ENCODE data around the gene HSF2BP.

The HSF2BP gene

DNA sequence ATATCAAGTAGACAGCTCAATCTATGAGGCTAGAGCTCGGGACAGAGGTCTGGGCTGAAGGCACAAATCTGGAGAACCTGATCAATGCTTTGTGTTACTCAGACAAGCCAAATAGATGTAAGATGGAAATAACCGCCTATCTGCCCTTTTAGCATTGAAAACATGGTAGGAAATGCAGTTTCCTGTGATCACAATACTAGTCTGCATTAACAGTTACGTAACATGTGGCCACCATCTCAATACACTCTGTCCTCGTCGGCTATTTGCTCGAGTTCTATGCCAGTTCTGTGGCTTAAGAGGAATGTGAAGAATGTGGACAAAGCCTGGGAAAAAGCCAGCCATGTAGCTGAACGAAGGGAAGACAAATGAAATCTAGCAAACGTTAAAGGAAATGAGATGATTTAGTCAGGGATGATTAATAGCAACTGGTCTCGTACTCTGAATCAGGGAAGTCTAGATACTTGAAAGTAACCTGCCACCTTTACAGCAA lies 73.3 kb downstream of the HSF2BP start:
- DNase-seq: peak in 2 of 3 donors; percentile 18 to 46
- peaks cover 2 to 8% (median 5%) of the 10 kb centered on the region in 4 experiments for H3K4me1 ChIP-seq (ENCODE audit: control extremely low read depth in 1 of 4, control insufficient read depth in 4 of 4, insufficient read depth in 4 of 4, low read length in 3 of 4)
- no peaks in the 10 kb centered on the region for H3K9me3 ChIP-seq (ENCODE audit: control extremely low read depth in 1 of 5, control insufficient read depth in 4 of 5, insufficient read depth in 2 of 5, low read depth in 1 of 5, low read length in 4 of 5)
- H3K27ac ChIP-seq (ENCODE audit: insufficient read depth in 1 of 2, low read depth in 1 of 2, low read length in 2 of 2, poor library complexity in 1 of 2, severe bottlenecking in 2 of 2): no peak overlapping the region
- WGBS (ENCODE audit: insufficient coverage): 34% methylated on average over 7 of the region's 9 CpGs
- no peak overlapping the region for H3K4me3 ChIP-seq (ENCODE audit: control insufficient read depth in 1 of 7, extremely low read depth in 1 of 7, insufficient read depth in 4 of 7, low read depth in 2 of 7, low read length in 6 of 7)
- CTCF ChIA-PET: interaction anchor here (1.6 kb wide), 1 partner anchor 11 kb away, joined by 4 read pairs; no protein-coding TSS in a partner anchor
- POLR2A ChIA-PET: no interaction called here
- H3K27me3 ChIP-seq (replicated peaks in 2 of 5; ENCODE audit: control insufficient read depth in 4 of 5, insufficient read depth in 5 of 5, low read length in 4 of 5): peaks cover 0 to 2% (median 0%) of the 10 kb centered on the region in 5 experiments
- H3K36me3 ChIP-seq (ENCODE audit: control insufficient read depth in 4 of 4, insufficient read depth in 4 of 4, low read length in 3 of 4): no peaks in the 10 kb centered on the region

DNA sequence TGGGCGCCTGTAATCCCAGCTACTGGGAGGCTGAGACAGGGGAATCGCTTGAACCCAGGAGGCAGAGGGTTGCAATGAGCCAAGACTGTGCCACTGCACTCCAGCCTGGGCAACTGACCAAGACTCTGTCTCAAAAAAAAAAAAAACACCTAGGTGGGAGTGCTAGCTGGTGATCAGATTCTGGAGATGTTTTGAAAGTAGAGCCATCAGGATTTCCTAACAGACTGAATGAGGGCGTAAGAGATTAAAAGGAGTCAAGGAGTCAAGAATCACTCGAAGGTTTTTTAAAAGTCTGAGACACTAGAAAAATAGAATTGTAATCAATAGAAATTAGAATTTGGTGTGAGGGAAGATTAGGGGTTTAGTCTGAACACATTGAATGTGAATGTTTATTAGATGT lies 73.8 kb downstream of the HSF2BP start:
- CTCF ChIA-PET: interaction anchor here (1.6 kb wide), 1 partner anchor 10 kb away, joined by 4 read pairs; no protein-coding TSS in a partner anchor
- peaks cover 0 to 2% (median 0%) of the 10 kb centered on the region in 5 experiments for H3K27me3 ChIP-seq (replicated peaks in 2 of 5; ENCODE audit: control insufficient read depth in 4 of 5, insufficient read depth in 5 of 5, low read length in 4 of 5)
- no peak for DNase-seq
- peaks cover 2 to 8% (median 5%) of the 10 kb centered on the region in 4 experiments for H3K4me1 ChIP-seq (ENCODE audit: control extremely low read depth in 1 of 4, control insufficient read depth in 4 of 4, insufficient read depth in 4 of 4, low read length in 3 of 4)
- H3K9me3 ChIP-seq (ENCODE audit: control extremely low read depth in 1 of 5, control insufficient read depth in 4 of 5, insufficient read depth in 2 of 5, low read depth in 1 of 5, low read length in 4 of 5): no peaks in the 10 kb centered on the region
- H3K36me3 ChIP-seq (ENCODE audit: control insufficient read depth in 4 of 4, insufficient read depth in 4 of 4, low read length in 3 of 4): no peaks in the 10 kb centered on the region
- POLR2A ChIA-PET: no interaction called here
- H3K4me3 ChIP-seq (ENCODE audit: control insufficient read depth in 1 of 7, extremely low read depth in 1 of 7, insufficient read depth in 4 of 7, low read depth in 2 of 7, low read length in 6 of 7): no peak overlapping the region
- WGBS (ENCODE audit: insufficient coverage): 100% methylated on average over 4 of the region's 4 CpGs
- no peak overlapping the region for H3K27ac ChIP-seq (ENCODE audit: insufficient read depth in 1 of 2, low read depth in 1 of 2, low read length in 2 of 2, poor library complexity in 1 of 2, severe bottlenecking in 2 of 2)

DNA sequence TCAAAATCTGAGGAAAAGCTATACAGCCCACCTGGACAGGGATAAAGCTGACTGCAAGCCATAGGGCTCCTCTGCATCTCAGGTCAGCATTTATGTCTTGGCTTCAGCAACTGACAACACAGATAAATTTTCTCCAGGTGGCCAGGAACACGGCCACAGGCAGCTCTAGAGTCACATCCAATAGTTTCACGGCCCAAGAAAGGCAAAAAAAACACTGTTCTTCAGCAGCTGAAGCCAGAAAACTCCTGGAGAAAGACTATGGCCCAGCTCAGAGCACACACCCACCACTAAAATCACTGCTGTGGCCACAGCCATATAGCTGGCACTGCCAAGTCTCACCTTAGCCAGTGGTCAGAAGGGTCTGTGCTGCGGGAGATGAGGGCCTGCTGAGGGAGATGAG lies 77.8 kb downstream of the HSF2BP start:
- POLR2A ChIA-PET: interaction anchor here (0.7 kb wide), 1 partner anchor 35 kb away, joined by 5 read pairs; no protein-coding TSS in a partner anchor
- Histone ChIP-seq H3K9me3 (ENCODE audit: control extremely low read depth in 1 of 5, control insufficient read depth in 4 of 5, insufficient read depth in 2 of 5, low read depth in 1 of 5, low read length in 4 of 5) (no peaks in the 10 kb centered on the region), H3K4me3 (ENCODE audit: control insufficient read depth in 1 of 7, extremely low read depth in 1 of 7, insufficient read depth in 4 of 7, low read depth in 2 of 7, low read length in 6 of 7) (no peak overlapping the region), H3K27me3 (replicated peaks in 2 of 5; ENCODE audit: control insufficient read depth in 4 of 5, insufficient read depth in 5 of 5, low read length in 4 of 5) (no peaks in the 10 kb centered on the region), H3K27ac (ENCODE audit: insufficient read depth in 1 of 2, low read depth in 1 of 2, low read length in 2 of 2, poor library complexity in 1 of 2, severe bottlenecking in 2 of 2) (no peak overlapping the region), H3K4me1 (ENCODE audit: control extremely low read depth in 1 of 4, control insufficient read depth in 4 of 4, insufficient read depth in 4 of 4, low read length in 3 of 4) (peaks cover 2 to 8% (median 5%) of the 10 kb centered on the region in 4 experiments), H3K36me3 (ENCODE audit: control insufficient read depth in 4 of 4, insufficient read depth in 4 of 4, low read length in 3 of 4) (no peaks in the 10 kb centered on the region)
- CTCF ChIA-PET: no interaction called here
- no peak for DNase-seq
- 100% methylated on average over 2 of the region's 3 CpGs for WGBS (ENCODE audit: insufficient coverage)

DNA sequence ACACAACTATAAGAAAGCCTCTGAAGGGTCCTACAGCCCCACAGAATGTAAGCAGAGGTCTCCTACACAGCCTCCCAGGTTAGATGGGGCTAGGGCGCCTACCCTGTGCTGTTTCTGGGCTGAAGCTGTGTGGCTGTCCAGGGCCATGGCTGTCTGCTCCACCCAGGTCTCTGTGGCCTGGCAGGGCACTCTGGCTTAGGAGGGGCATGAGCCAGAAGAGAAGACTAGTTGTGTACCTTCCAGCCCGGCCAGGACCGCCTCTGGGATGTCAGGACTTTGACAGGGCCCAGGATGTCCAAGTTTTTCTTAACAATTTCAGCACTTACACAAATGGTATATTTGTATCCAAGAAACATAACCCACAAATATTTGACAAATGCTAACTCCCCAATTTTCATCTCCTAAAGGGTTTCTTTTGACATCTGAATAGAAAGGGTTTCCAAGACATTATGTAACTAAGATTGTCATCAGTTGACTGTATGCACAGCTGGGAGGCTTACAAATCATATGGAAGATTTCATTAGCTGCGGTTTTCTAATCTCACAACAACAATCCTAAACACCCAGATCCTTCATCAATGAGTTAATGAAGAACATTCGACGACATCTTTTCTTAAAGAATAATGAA lies 80.5 kb downstream of the HSF2BP start:
- ChIA-PET CTCF (no interaction called here), POLR2A (no interaction called here)
- no peaks in the 10 kb centered on the region for H3K27me3 ChIP-seq (replicated peaks in 2 of 5; ENCODE audit: control insufficient read depth in 4 of 5, insufficient read depth in 5 of 5, low read length in 4 of 5)
- H3K9me3 ChIP-seq (ENCODE audit: control extremely low read depth in 1 of 5, control insufficient read depth in 4 of 5, insufficient read depth in 2 of 5, low read depth in 1 of 5, low read length in 4 of 5): no peaks in the 10 kb centered on the region
- DNase-seq: no peak
- WGBS (ENCODE audit: insufficient coverage): 85% methylated on average over 4 of the region's 6 CpGs
- H3K36me3 ChIP-seq (ENCODE audit: control insufficient read depth in 4 of 4, insufficient read depth in 4 of 4, low read length in 3 of 4): no peaks in the 10 kb centered on the region
- H3K4me1 ChIP-seq (ENCODE audit: control extremely low read depth in 1 of 4, control insufficient read depth in 4 of 4, insufficient read depth in 4 of 4, low read length in 3 of 4): peaks cover 0 to 13% (median 11%) of the 10 kb centered on the region in 4 experiments
- H3K27ac ChIP-seq (ENCODE audit: insufficient read depth in 1 of 2, low read depth in 1 of 2, low read length in 2 of 2, poor library complexity in 1 of 2, severe bottlenecking in 2 of 2): no peak overlapping the region
- H3K4me3 ChIP-seq (ENCODE audit: control insufficient read depth in 1 of 7, extremely low read depth in 1 of 7, insufficient read depth in 4 of 7, low read depth in 2 of 7, low read length in 6 of 7): no peak overlapping the region

DNA sequence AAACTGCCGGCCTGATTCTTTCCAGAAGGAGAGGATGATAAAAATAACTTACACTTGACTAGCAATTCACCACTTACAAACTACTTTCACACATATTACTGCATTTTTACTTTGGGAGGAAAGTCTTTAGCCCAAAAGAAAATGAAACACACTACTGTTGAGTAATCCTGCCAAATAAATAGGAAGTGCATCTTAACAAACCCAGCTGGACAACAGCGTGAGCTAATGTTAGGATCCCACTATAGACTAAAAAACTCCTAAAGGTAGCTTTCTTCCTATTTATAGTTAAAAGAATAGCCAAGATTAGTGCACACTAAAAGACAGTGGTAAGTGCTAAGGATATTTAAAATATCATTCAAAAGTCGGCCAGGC lies 83.8 kb downstream of the HSF2BP start:
- no peak overlapping the region for H3K27ac ChIP-seq (ENCODE audit: insufficient read depth in 1 of 2, low read depth in 1 of 2, low read length in 2 of 2, poor library complexity in 1 of 2, severe bottlenecking in 2 of 2)
- WGBS (ENCODE audit: insufficient coverage): no CpG with 5 or more reads among the region's 3 CpGs
- ChIA-PET CTCF (interaction anchor here (1.2 to 1.6 kb wide), 2 partner anchors 10 to 35 kb away, joined by 4 to 5 read pairs; no protein-coding TSS in a partner anchor), POLR2A (no interaction called here)
- no peaks in the 10 kb centered on the region for H3K9me3 ChIP-seq (ENCODE audit: control extremely low read depth in 1 of 5, control insufficient read depth in 4 of 5, insufficient read depth in 2 of 5, low read depth in 1 of 5, low read length in 4 of 5)
- no peak overlapping the region for H3K4me3 ChIP-seq (ENCODE audit: control insufficient read depth in 1 of 7, extremely low read depth in 1 of 7, insufficient read depth in 4 of 7, low read depth in 2 of 7, low read length in 6 of 7)
- H3K36me3 ChIP-seq (ENCODE audit: control insufficient read depth in 4 of 4, insufficient read depth in 4 of 4, low read length in 3 of 4): no peaks in the 10 kb centered on the region
- H3K4me1 ChIP-seq (ENCODE audit: control extremely low read depth in 1 of 4, control insufficient read depth in 4 of 4, insufficient read depth in 4 of 4, low read length in 3 of 4): peaks cover 0 to 13% (median 11%) of the 10 kb centered on the region in 4 experiments
- DNase-seq: no peak
- H3K27me3 ChIP-seq (replicated peaks in 2 of 5; ENCODE audit: control insufficient read depth in 4 of 5, insufficient read depth in 5 of 5, low read length in 4 of 5): no peaks in the 10 kb centered on the region

DNA sequence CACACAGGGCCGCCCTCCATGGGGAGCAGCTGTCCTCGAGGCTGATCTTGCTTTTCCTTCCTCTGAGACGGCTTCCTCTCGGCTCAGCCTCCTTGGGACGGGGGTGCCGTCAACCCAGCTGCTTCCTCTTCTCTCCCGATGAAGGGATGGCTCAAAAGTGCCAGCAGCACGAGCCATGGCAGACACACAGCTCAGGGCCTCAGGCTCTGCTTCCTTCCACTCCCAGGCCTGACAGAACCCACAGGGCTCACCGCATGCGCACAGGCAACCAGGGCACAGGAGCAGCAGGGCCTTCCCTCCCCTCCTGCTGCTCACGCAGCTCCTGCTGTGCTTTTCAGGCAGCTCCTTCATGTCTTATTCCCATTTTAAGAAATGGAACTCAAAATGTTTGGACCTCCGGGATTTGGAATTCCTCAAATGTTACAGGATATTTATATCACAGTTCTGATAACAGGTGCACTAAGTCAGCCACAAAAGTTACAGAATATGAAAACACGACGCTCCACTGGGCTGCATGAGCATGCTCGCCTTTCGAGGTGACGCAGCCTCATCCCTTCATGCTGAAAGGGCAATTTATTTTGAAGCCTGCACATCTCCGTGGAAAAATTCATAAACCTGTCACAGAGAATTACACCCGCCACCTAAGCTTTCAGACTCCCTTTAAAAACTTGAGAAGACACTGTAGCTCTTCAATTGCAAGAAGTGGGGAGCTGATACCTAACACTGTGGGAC lies 84.4 kb downstream of the HSF2BP start:
- DNase-seq: peak; percentile 42 to 76 (median 70)
- peak overlapping the region in 1 of 2 experiments; percentile 31 for H3K27ac ChIP-seq (ENCODE audit: insufficient read depth in 1 of 2, low read depth in 1 of 2, low read length in 2 of 2, poor library complexity in 1 of 2, severe bottlenecking in 2 of 2)
- H3K27me3 ChIP-seq (replicated peaks in 2 of 5; ENCODE audit: control insufficient read depth in 4 of 5, insufficient read depth in 5 of 5, low read length in 4 of 5): no peaks in the 10 kb centered on the region
- H3K36me3 ChIP-seq (ENCODE audit: control insufficient read depth in 4 of 4, insufficient read depth in 4 of 4, low read length in 3 of 4): no peaks in the 10 kb centered on the region
- no peak overlapping the region for H3K4me3 ChIP-seq (ENCODE audit: control insufficient read depth in 1 of 7, extremely low read depth in 1 of 7, insufficient read depth in 4 of 7, low read depth in 2 of 7, low read length in 6 of 7)
- CTCF ChIA-PET: interaction anchor here (1.2 to 1.6 kb wide), 2 partner anchors 10 to 36 kb away, joined by 4 to 5 read pairs; no protein-coding TSS in a partner anchor
- H3K9me3 ChIP-seq (ENCODE audit: control extremely low read depth in 1 of 5, control insufficient read depth in 4 of 5, insufficient read depth in 2 of 5, low read depth in 1 of 5, low read length in 4 of 5): no peaks in the 10 kb centered on the region
- peaks cover 0 to 13% (median 11%) of the 10 kb centered on the region in 4 experiments for H3K4me1 ChIP-seq (ENCODE audit: control extremely low read depth in 1 of 4, control insufficient read depth in 4 of 4, insufficient read depth in 4 of 4, low read length in 3 of 4)
- POLR2A ChIA-PET: no interaction called here
- 39% methylated on average over 15 of the region's 19 CpGs for WGBS (ENCODE audit: insufficient coverage)

DNA sequence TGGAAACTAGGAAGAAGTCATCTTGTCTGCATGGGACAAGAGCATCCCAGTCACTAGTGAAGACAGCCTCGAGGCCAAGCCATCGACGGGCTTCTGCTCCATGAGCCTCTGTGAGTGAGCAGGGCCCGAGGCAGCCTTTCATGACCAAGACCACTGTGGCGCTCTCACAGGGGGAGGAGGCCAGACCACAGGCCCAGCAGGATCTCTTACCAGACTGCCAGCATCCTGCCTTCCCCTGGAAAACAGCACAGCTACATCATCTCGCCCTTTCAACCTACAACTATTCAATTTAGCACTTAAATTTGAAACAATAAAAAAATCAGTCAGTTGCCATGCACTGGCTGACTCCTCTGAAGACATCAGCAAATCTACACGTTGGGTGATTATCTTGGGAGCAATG lies 85.4 kb downstream of the HSF2BP start:
- Histone ChIP-seq H3K4me3 (ENCODE audit: control insufficient read depth in 1 of 7, extremely low read depth in 1 of 7, insufficient read depth in 4 of 7, low read depth in 2 of 7, low read length in 6 of 7) (no peak overlapping the region), H3K27me3 (replicated peaks in 2 of 5; ENCODE audit: control insufficient read depth in 4 of 5, insufficient read depth in 5 of 5, low read length in 4 of 5) (no peaks in the 10 kb centered on the region), H3K36me3 (ENCODE audit: control insufficient read depth in 4 of 4, insufficient read depth in 4 of 4, low read length in 3 of 4) (no peaks in the 10 kb centered on the region), H3K27ac (ENCODE audit: insufficient read depth in 1 of 2, low read depth in 1 of 2, low read length in 2 of 2, poor library complexity in 1 of 2, severe bottlenecking in 2 of 2) (no peak overlapping the region), H3K4me1 (ENCODE audit: control extremely low read depth in 1 of 4, control insufficient read depth in 4 of 4, insufficient read depth in 4 of 4, low read length in 3 of 4) (peaks cover 0 to 13% (median 11%) of the 10 kb centered on the region in 4 experiments), H3K9me3 (ENCODE audit: control extremely low read depth in 1 of 5, control insufficient read depth in 4 of 5, insufficient read depth in 2 of 5, low read depth in 1 of 5, low read length in 4 of 5) (no peaks in the 10 kb centered on the region)
- 93% methylated on average over 6 of the region's 7 CpGs for WGBS (ENCODE audit: insufficient coverage)
- DNase-seq: no peak
- POLR2A ChIA-PET: no interaction called here
- CTCF ChIA-PET: interaction anchor here (1.6 kb wide), 1 partner anchor 72 kb away, joined by 5 read pairs; no protein-coding TSS in a partner anchor
